GM19193 (cell line): ENCODE data around the gene PLOD3.

ENCODE experiments used
- POLR2A ChIP-seq: IDR thresholded peaks from 4 replicates; pipeline ENCODE4 v1.6.1; 2011; ENCODE audit not compliant: insufficient read depth, insufficient read length; ENCODE audit errors: extremely low read depth

The PLOD3 gene

GRCh38 chr7:101232141-101232850 lies 14.9 kb upstream of the PLOD3 start:
- no peak for TF ChIP-seq POLR2A

- no peak for TF ChIP-seq POLR2A
Measured at GRCh38 chr7:101231644-101232043, 14.3 kb upstream of the PLOD3 start.

- TF ChIP-seq POLR2A: no peak
Measured at GRCh38 chr7:101226721-101227120, 9.3 kb upstream of the PLOD3 start.

- TF ChIP-seq POLR2A: no peak
Measured at GRCh38 chr7:101225650-101226049, 8.3 kb upstream of the PLOD3 start.

DNA sequence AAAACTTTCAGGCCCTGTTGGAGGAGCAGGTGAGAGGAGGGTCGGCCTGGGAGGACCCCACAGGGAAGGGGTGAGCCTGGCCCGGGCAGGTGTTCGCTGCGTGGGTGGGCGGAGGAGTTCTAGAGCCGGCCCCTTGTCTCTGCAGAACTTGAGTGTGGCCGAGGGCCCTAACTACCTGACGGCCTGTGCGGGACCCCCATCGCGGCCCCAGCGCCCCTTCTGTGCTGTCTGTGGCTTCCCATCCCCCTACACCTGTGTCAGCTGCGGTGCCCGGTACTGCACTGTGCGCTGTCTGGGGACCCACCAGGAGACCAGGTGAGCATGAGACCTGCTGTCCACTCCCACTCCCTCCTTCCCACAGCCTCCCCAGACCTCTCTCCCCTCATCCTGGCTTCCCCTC lies 6.1 kb upstream of the PLOD3 start:
- TF ChIP-seq POLR2A: no peak

- TF ChIP-seq POLR2A: no peak
Measured at GRCh38 chr7:101222275-101222830, 5.0 kb upstream of the PLOD3 start.

DNA sequence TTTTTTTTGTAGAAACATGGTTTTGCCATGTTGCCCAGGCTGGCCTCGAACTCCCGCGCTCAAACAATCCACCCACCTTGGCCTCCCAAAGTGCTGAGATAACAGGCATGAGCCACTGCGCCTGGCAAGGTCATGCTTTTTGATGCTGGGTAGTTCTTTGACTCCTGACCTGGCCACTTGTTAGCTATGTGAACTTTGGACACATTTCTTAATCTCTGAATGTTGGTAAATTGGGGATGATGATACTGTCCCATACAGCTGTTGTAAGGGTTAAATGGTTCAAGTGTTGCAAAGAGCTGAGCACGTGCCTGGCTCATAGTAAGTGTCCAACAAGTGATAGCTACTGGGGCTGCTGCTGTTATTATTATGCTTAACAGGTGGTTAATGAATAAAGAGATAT lies 2.9 kb upstream of the PLOD3 start:
- no peak for TF ChIP-seq POLR2A

- TF ChIP-seq POLR2A: no peak
Measured at GRCh38 chr7:101218236-101219125, 1.1 kb upstream of the PLOD3 start.

GRCh38 chr7:101216860-101217387 lies 457 bp downstream of the PLOD3 start:
- TF ChIP-seq POLR2A: no peak

DNA sequence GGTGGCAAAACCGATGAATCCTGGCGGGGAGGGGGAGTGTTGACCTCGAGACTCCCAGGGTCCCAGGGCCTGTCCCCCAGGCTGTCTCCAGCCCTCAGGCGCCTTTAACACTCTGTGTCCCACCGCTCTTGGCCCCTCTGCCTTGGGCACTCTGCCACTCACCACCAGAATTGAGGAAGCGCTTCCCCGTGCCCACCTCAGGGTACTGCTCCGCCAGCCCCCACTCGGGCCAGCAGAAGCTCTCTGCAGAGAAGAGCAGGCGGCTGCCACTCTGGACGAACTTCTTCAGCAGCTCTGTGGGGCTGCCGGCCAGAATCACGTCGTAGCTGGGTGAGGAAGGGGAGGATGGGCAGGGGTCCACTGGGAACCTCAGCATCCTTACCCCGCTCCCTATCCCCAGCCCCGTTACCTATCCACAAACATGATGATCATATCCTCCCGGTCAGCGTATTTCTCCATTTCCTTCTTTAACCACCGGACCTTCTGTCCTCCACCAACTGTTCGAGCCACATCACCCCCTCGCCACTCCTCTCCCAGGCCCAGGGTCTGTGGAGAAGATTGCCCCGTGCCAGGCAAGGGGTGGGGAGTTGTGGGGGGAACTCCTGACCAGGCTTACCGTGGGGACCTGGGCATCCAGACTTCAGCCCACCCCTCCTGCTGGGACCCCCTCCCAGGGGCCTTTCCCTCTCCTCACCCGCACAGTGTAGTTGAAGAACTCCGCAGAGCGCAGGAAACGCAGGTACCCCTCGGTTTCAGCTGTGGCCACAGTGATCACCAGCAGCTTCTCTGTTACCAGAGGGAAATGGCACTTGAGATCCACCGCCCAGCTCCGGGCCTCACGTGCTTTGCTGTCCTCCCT lies 1.2 kb downstream of the PLOD3 start:
- no peak for TF ChIP-seq POLR2A

GRCh38 chr7:101212014-101212413 lies 5.4 kb downstream of the PLOD3 start:
- no peak for TF ChIP-seq POLR2A

- TF ChIP-seq POLR2A: no peak
Measured at GRCh38 chr7:101211501-101211900, 5.9 kb downstream of the PLOD3 start.

DNA sequence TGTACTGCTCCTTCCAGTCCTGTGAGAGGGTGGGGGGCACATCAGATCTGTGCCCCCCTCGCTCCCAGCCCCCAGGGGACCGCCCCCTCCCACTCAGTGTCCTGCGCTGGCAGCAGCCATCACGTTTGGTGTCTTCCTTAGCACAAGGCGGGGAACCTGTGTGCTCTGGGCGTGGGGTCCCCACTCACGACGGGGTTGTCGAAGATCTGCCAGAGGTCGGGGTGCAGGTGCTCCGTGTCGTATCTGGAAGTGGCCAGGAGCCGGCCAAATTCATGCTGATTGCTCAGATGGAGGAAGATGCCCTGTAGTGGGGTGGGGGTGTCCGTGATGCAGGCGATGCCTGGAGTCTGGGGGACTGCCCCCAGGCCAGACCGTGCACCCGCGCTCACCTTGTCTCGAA lies 7.2 kb downstream of the PLOD3 start:
- no peak for TF ChIP-seq POLR2A

DNA sequence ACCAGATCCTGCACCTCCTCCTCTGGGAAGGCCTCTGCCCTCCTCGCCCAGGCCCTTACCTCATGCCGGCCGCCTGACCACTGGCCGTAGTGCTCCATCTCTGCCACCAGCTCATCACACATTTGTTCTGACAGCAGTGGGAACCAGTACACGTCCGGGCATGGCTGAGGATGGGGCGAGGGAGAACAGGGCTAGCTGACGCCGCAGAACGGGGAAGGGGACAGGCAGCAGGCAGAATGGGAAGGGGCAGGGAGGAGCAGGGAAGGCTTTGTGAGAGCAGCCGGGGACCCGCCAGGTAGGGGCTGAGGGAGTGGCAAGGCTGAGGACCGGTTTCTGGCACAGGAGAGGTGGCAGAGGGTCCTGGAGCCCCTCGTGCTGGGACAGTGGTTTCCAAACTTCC lies 8.6 kb downstream of the PLOD3 start:
- no peak for TF ChIP-seq POLR2A
